Naive thymus-derived CD4-positive, alpha-beta T cell (primary cell): ENCODE data around the gene ZNF410. TPM values are rescaled to one million over a fixed set of nuclear protein-coding genes. Genes with fewer than 3 reads are reported as not detected.

Experiments
- ATAC-seq: fragments of 150-1000 bp; cut with Tn5 transposase; 2 replicates; pipeline ENCODE4 v1.10.0; 2021; ENCODE audit warnings: mild to moderate bottlenecking, moderate library complexity
- CTCF ChIA-PET: fragments of 350-600 bp; sonication (Branson Sonifier 250); formaldehyde crosslinking; loops from one replicate; lab custom pipeline; 2021; ENCODE audit warnings: antibody characterized with exemption; lab: Charles Lee
- POLR2A ChIA-PET: fragments of 350-600 bp; sonication (Branson Sonifier 250); formaldehyde crosslinking; loops from one replicate; lab custom pipeline; 2021; ENCODE audit warnings: antibody characterized with exemption, inconsistent platforms; lab: Charles Lee
- DNase-seq, 9 donors: peaks; one replicate each; pipeline versions ENCODE4 v3.0.0 to v3.0.0-alpha.2; 2020 to 2022; ENCODE audit warnings: mixed read lengths in 1 of 9
- H3K27ac ChIP-seq: one replicate; pipeline ENCODE4 v1.7.0; 2013; ENCODE audit warnings: mild to moderate bottlenecking, low read depth, low read length, moderate library complexity
- H3K27me3 ChIP-seq, 2 donors: one replicate each; pipeline ENCODE4 v1.7.0; 2013; ENCODE audit warnings: low read length in 2 of 2, mild to moderate bottlenecking in 2 of 2, moderate library complexity in 2 of 2; ENCODE audit not compliant: control insufficient read depth in 2 of 2, insufficient read depth in 2 of 2
- H3K36me3 ChIP-seq, 3 experiments: 1 replicate in 2 of 3; 2 replicates in 1 of 3; pipeline ENCODE4 v1.7.0; 2013; ENCODE audit warnings: low read length in 3 of 3, mild to moderate bottlenecking in 3 of 3, moderate library complexity in 1 of 3; ENCODE audit not compliant: insufficient read depth in 3 of 3, control insufficient read depth in 2 of 3
- H3K4me1 ChIP-seq, 2 donors: one replicate each; pipeline ENCODE4 v1.7.0; 2013; ENCODE audit warnings: low read length in 2 of 2, mild to moderate bottlenecking in 2 of 2, moderate library complexity in 1 of 2; ENCODE audit not compliant: control insufficient read depth in 2 of 2, insufficient read depth in 2 of 2
- H3K4me3 ChIP-seq: 2 replicates; pipeline ENCODE4 v1.7.0; 2013; ENCODE audit warnings: mild to moderate bottlenecking, low read length
- H3K9me3 ChIP-seq, 3 experiments: 1 replicate in 2 of 3; 2 replicates in 1 of 3; pipeline ENCODE4 v1.7.0; 2013; ENCODE audit warnings: low read length in 3 of 3; ENCODE audit not compliant: control insufficient read depth in 2 of 3
- H3K27ac Mint-ChIP-seq, 9 donors: one replicate each; pipeline ENCODE4 v1.8.0; 2020 to 2022; ENCODE audit warnings: mixed read lengths in 9 of 9, mild to moderate bottlenecking in 8 of 9, moderate library complexity in 5 of 9, inconsistent platforms in 2 of 9
- H3K27me3 Mint-ChIP-seq, 5 donors: one replicate each; pipeline ENCODE4 v1.8.0; 2021 to 2022; ENCODE audit warnings: mixed read lengths in 5 of 5, mild to moderate bottlenecking in 1 of 5
- H3K36me3 Mint-ChIP-seq, 5 donors: one replicate each; pipeline ENCODE4 v1.8.0; 2020 to 2022; ENCODE audit warnings: mixed read lengths in 5 of 5, mild to moderate bottlenecking in 3 of 5, inconsistent platforms in 1 of 5
- H3K4me1 Mint-ChIP-seq, 7 donors: one replicate each; pipeline ENCODE4 v1.8.0; 2020 to 2022; ENCODE audit warnings: mixed read lengths in 7 of 7, mild to moderate bottlenecking in 3 of 7, inconsistent platforms in 1 of 7
- H3K4me3 Mint-ChIP-seq, 10 donors: one replicate each; pipeline ENCODE4 v1.8.0; 2020 to 2022; ENCODE audit warnings: mild to moderate bottlenecking in 10 of 10, mixed read lengths in 10 of 10, moderate library complexity in 6 of 10, inconsistent platforms in 2 of 10
- H3K9me3 Mint-ChIP-seq, 11 donors: one replicate each; pipeline ENCODE4 v1.8.0; 2020 to 2022; ENCODE audit warnings: mixed read lengths in 11 of 11, mild to moderate bottlenecking in 4 of 11, inconsistent platforms in 1 of 11, moderate library complexity in 1 of 11
- intact Hi-C, 2 donors: fragments of 100-400 bp; cut with micrococcal nuclease; formaldehyde crosslinking; loops; one replicate each; pipeline ENCODE4 v1.15.1; 2023
- polyA plus RNA-seq, 2 donors: library from polyadenylated mRNA; unstranded; fragments of 300-500 nt; fragmentation: Illumina TruSeq; gene quantifications; one replicate each; pipeline ENCODE4 v1.2.3, GENCODE V29; 2021
- total RNA-seq, 6 experiments: library from RNA in 5 of 6; stranded (reverse) in 5 of 6; gene quantifications; 1 replicate in 5 of 6; 2 replicates in 1 of 6; pipeline ENCODE4 v1.2.3 and lab custom pipeline; 2021 to 2026

The ZNF410 gene
- total and polyA plus RNA-seq, 7 experiments from 2014 or later, result 44.8 to 79.7 (median 66.3) TPM

DNA sequence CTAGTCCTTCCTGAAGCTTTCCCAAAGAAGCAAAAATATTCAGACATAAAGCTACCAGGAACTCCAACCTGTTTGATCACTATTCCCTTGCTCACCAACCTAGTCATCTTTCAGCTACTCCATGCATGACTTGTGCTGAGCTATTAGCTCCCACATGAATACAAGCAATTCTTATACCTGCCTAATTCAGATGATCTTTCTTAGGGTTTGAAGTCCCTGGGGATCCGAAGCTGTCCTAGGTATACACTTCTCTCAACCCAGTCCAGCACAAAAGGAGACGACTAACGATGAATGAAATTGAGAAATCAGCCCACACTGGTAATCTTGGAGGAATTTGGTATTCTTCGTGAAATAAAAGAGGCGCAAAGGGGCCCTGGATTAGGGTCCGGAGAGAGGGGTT, 35.7 kb upstream of the ZNF410 start:
- ChIA-PET CTCF (interaction anchor here (1.1 to 1.6 kb wide), 2 partner anchors 92 to 122 kb away, joined by 3 to 7 read pairs; no protein-coding TSS in a partner anchor), POLR2A (interaction anchor here (0.6 to 2.2 kb wide), 9 partner anchors 10 to 360 kb away, joined by 3 to 10 read pairs (median 4); partner anchors contain the start of genes PNMA1, RIOX1 and ZNF410)
- Histone ChIP-seq H3K36me3 (no peaks in the 10 kb centered on the region), H3K4me1 (peaks cover 8 to 9% of the 10 kb centered on the region in 2 donors), H3K4me3 (peak overlapping the region; percentile 76), H3K27me3 (no peaks in the 10 kb centered on the region), H3K27ac (peak overlapping the region; percentile 85), H3K9me3 (no peaks in the 10 kb centered on the region)
- intact Hi-C loops, result loop anchor here in 1 of 2 donors (1.0 to 5.0 kb wide), 4 partner anchors 64 to 794 kb away; partner anchors contain the start of genes RBM25 and RIOX1
- H3K27ac Mint-ChIP-seq, result peak overlapping the region; percentile 65 to 99 (median 97)
- H3K4me1 Mint-ChIP-seq, result peaks cover 3 to 28% (median 21%) of the 10 kb centered on the region in 7 donors
- no peaks in the 10 kb centered on the region for H3K27me3 Mint-ChIP-seq
- no peaks in the 10 kb centered on the region for H3K36me3 Mint-ChIP-seq
- H3K9me3 Mint-ChIP-seq, result peaks cover 0 to 2% (median 0%) of the 10 kb centered on the region in 11 donors
- H3K4me3 Mint-ChIP-seq, result peak overlapping the region; percentile 88 to 99 (median 96)
- DNase-seq (no peak), ATAC-seq (no peak)

DNA sequence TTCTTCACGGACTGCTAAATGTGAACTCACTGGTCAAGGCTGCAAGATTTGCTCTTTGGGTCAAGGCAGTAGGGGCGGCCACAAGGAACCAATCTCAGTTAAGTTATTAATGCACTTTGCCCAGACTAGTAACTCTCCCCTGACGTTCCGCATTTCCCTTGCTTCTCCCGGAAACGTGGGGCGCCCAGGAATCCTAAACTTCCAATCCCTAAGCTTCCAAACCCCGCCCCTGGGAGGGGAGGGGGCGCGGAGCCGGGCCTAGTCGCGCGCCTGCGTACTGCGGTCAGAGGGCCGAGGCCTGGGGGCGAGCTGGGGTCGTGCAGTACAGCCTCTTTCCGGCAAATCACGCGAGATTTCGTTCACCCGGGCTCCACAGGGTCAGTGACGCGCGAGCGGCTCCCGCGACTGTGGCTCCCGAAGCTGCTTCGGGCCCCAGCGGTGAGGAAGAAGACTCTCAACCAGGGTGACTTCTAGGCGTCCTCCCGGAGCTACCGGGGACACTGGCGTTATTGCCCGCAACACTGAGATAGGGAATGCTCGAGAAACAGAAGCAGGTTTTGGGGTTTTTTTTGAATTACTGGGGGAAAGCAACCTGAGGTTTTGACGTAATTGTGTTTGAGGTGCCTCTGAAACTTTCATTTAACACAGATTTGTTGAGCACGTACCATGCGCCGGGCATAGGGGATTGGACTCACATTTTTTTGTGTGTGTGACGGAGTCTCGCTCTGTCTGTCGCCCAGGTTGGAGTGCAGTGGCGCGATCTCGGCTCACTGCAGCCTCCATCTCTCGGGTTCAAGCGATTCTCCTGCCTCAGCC, 34.9 kb upstream of the ZNF410 start, which contains the start of gene PTGR2:
TSS of gene PTGR2 (plus strand) at position 265 of the 816 bp plus-strand sequence. CDS start 7,032 bp downstream, outside the sequence.
- intact Hi-C loops, result loop anchor here (1.0 to 5.0 kb wide), 7 partner anchors 35 to 794 kb away; partner anchors contain the start of genes ZNF410 (in 2 of the 2), COQ6 (in 1 of the 2), FAM161B (in 1 of the 2) and NUMB (in 1 of the 2)
- peaks cover 0 to 2% (median 0%) of the 10 kb centered on the region in 11 donors for H3K9me3 Mint-ChIP-seq
- H3K36me3 Mint-ChIP-seq, result no peaks in the 10 kb centered on the region
- ATAC-seq, result peak; percentile 98
- peaks cover 8 to 9% of the 10 kb centered on the region in 2 donors for H3K4me1 ChIP-seq
- peak within 1 kb of the TSS; percentile 85 for H3K27ac ChIP-seq
- no peaks in the 10 kb centered on the region for H3K27me3 ChIP-seq
- peak within 1 kb of the TSS; percentile 88 to 99 (median 96) for H3K4me3 Mint-ChIP-seq
- H3K36me3 ChIP-seq, result no peaks in the 10 kb centered on the region
- peak within 1 kb of the TSS; percentile 76 for H3K4me3 ChIP-seq
- CTCF ChIA-PET, result interaction anchor here (0.7 to 1.6 kb wide), 4 partner anchors 78 to 125 kb away, joined by 3 to 7 read pairs (median 4); no protein-coding TSS in a partner anchor
- H3K27me3 Mint-ChIP-seq, result no peaks in the 10 kb centered on the region
- H3K4me1 Mint-ChIP-seq, result peaks cover 3 to 28% (median 21%) of the 10 kb centered on the region in 7 donors
- DNase-seq, result peak; percentile 79 to 92 (median 86)
- POLR2A ChIA-PET, result interaction anchor here (0.7 to 2.2 kb wide), 14 partner anchors 10 to 1275 kb away, joined by 3 to 10 read pairs (median 4); partner anchors contain the start of genes NEK9, PNMA1, RIOX1 and ZNF410
- H3K9me3 ChIP-seq, result no peaks in the 10 kb centered on the region
- H3K27ac Mint-ChIP-seq, result peak within 1 kb of the TSS; percentile 92 to 99 (median 97)

GRCh38 chr14:73859145-73859544, 27.5 kb upstream of the ZNF410 start:
- intact Hi-C loops, result no loop called here
- peaks cover 0 to 4% (median 0%) of the 10 kb centered on the region in 3 experiments for H3K36me3 ChIP-seq
- H3K4me3 ChIP-seq, result no peak overlapping the region
- Mint-ChIP-seq H3K27ac (no peak overlapping the region), H3K27me3 (no peaks in the 10 kb centered on the region), H3K4me3 (no peak overlapping the region), H3K36me3 (peaks cover 0 to 12% (median 0%) of the 10 kb centered on the region in 5 donors), H3K4me1 (peaks cover 0 to 4% (median 0%) of the 10 kb centered on the region in 7 donors), H3K9me3 (no peaks in the 10 kb centered on the region)
- H3K9me3 ChIP-seq, result no peaks in the 10 kb centered on the region
- ChIA-PET POLR2A (no interaction called here), CTCF (no interaction called here)
- DNase-seq, result no peak
- H3K27me3 ChIP-seq, result no peaks in the 10 kb centered on the region
- H3K27ac ChIP-seq, result no peak overlapping the region
- no peaks in the 10 kb centered on the region for H3K4me1 ChIP-seq
- ATAC-seq, result no peak

- H3K4me3 Mint-ChIP-seq, result no peak overlapping the region
- Histone ChIP-seq H3K27ac (no peak overlapping the region), H3K4me1 (no peaks in the 10 kb centered on the region), H3K4me3 (no peak overlapping the region), H3K36me3 (peaks cover 0 to 8% (median 0%) of the 10 kb centered on the region in 3 experiments), H3K27me3 (no peaks in the 10 kb centered on the region), H3K9me3 (no peaks in the 10 kb centered on the region)
- peaks cover 0 to 21% (median 8%) of the 10 kb centered on the region in 5 donors for H3K36me3 Mint-ChIP-seq
- no peak for DNase-seq
- intact Hi-C loops, result no loop called here
- peaks cover 0 to 6% (median 0%) of the 10 kb centered on the region in 7 donors for H3K4me1 Mint-ChIP-seq
- H3K27me3 Mint-ChIP-seq, result no peaks in the 10 kb centered on the region
- no peak overlapping the region for H3K27ac Mint-ChIP-seq
- no peaks in the 10 kb centered on the region for H3K9me3 Mint-ChIP-seq
- CTCF ChIA-PET, result no interaction called here
- POLR2A ChIA-PET, result no interaction called here
- no peak for ATAC-seq
Measured at GRCh38 chr14:73861073-73861472, 25.6 kb upstream of the ZNF410 start.

GRCh38 chr14:73862480-73862879, 24.2 kb upstream of the ZNF410 start:
- no peak for DNase-seq
- intact Hi-C loops, result no loop called here

DNA sequence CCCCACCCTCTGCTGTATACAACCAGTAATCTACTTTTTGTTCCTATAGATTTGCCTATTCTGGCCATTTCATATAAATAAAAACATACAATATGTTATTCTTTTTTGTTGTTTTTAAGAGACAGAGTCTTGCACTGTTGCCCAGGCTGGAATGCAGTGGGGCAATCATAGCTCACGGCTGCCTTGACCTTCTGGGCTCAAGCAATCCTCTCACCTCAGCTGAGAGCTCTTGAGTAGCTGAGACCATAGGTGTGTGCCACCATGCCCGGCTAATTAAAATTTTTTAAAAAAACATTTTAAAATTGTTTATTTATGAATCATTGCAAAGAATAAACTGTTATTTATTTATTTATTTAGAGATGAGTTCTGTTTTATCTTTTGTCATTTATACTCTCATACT, 23.4 kb upstream of the ZNF410 start:
- peaks cover 0 to 6% (median 0%) of the 10 kb centered on the region in 7 donors for H3K4me1 Mint-ChIP-seq
- H3K27ac ChIP-seq, result no peak overlapping the region
- H3K4me1 ChIP-seq, result no peaks in the 10 kb centered on the region
- DNase-seq (no peak), ATAC-seq (no peak)
- no peak overlapping the region for H3K27ac Mint-ChIP-seq
- peaks cover 0 to 8% (median 0%) of the 10 kb centered on the region in 3 experiments for H3K36me3 ChIP-seq
- no peaks in the 10 kb centered on the region for H3K27me3 ChIP-seq
- ChIA-PET POLR2A (interaction anchor here (0.6 kb wide), 1 partner anchor 77 kb away, joined by 3 read pairs; no protein-coding TSS in a partner anchor), CTCF (interaction anchor here (0.6 to 0.7 kb wide), 2 partner anchors 9 to 210 kb away, joined by 3 to 6 read pairs; no protein-coding TSS in a partner anchor)
- no peak overlapping the region for H3K4me3 ChIP-seq
- H3K9me3 Mint-ChIP-seq, result no peaks in the 10 kb centered on the region
- no peak overlapping the region for H3K4me3 Mint-ChIP-seq
- no peaks in the 10 kb centered on the region for H3K9me3 ChIP-seq
- H3K27me3 Mint-ChIP-seq, result no peaks in the 10 kb centered on the region
- intact Hi-C loops, result no loop called here
- peaks cover 0 to 25% (median 8%) of the 10 kb centered on the region in 5 donors for H3K36me3 Mint-ChIP-seq

More at GRCh38 chr14:73862480-73862879, 24.2 kb upstream of the ZNF410 start:
- CTCF ChIA-PET, result no interaction called here
- no peaks in the 10 kb centered on the region for H3K9me3 ChIP-seq
- Mint-ChIP-seq H3K4me1 (peaks cover 0 to 6% (median 0%) of the 10 kb centered on the region in 7 donors), H3K36me3 (peaks cover 0 to 24% (median 8%) of the 10 kb centered on the region in 5 donors), H3K27ac (no peak overlapping the region), H3K4me3 (no peak overlapping the region), H3K27me3 (no peaks in the 10 kb centered on the region), H3K9me3 (no peaks in the 10 kb centered on the region)
- no peaks in the 10 kb centered on the region for H3K4me1 ChIP-seq
- H3K36me3 ChIP-seq, result peaks cover 0 to 8% (median 0%) of the 10 kb centered on the region in 3 experiments
- POLR2A ChIA-PET, result no interaction called here
- H3K27me3 ChIP-seq, result no peaks in the 10 kb centered on the region
- no peak overlapping the region for H3K27ac ChIP-seq
- no peak for ATAC-seq
- no peak overlapping the region for H3K4me3 ChIP-seq
